ENCODE data around the gene TUT1. TPM values are rescaled to one million over a fixed set of nuclear protein-coding genes. Genes with fewer than 3 reads are reported as not detected.

Gene TUT1
- polyA plus RNA-seq, 1 experiment, result 9.9 TPM

DNA sequence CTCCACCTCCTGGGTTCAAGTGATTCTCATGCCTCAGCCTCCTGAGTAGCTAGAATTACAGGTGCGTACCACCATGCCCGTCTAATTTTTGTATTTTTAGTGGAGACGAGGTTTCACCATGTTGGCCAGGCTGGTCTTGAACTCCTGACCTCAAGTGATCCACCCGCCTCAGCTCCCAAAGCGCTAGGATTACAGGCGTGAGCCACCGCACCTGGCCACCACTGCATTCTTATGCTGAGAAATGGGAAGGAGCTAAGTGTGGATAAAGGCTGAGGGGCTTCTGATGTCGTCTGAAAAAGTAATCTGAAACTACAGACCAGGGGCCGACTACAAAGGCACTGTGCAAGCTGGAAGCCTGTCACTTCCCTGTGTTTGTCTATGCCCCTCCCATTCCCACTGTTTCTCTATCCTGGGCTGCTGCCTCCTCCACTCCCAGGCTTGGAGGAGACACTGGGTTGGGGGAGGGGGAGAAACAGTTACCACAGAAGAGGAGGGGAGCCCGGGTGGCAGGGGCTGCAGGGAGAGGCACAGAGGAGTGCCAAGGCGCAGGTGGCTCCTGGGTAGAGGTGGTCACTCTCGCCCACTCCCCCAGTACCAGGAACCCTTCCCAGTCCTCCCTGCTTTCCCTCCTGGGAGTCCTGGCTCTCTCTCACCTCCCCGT is 13.3 kb upstream of the TUT1 start:
- DNase-seq (ENCODE audit: low read depth), result no peak
- H3K27me3 ChIP-seq (ENCODE audit: control insufficient read depth, insufficient read depth, low read length), result no peaks in the 10 kb centered on the region
- ChIA-PET POLR2A (no interaction called here), CTCF (interaction anchor here (0.9 kb wide), 1 partner anchor 180 kb away, joined by 3 read pairs; no protein-coding TSS in a partner anchor)
- no peak overlapping the region for H3K4me3 ChIP-seq (ENCODE audit: low read depth, low read length)
- no peak for TF ChIP-seq CTCF (IDR thresholded peaks at IDR 0.05; ENCODE audit: insufficient read depth, low read depth, low read length)
- H3K36me3 ChIP-seq (ENCODE audit: control insufficient read depth, insufficient read depth, low read length), result peaks cover 12% of the 10 kb centered on the region

DNA sequence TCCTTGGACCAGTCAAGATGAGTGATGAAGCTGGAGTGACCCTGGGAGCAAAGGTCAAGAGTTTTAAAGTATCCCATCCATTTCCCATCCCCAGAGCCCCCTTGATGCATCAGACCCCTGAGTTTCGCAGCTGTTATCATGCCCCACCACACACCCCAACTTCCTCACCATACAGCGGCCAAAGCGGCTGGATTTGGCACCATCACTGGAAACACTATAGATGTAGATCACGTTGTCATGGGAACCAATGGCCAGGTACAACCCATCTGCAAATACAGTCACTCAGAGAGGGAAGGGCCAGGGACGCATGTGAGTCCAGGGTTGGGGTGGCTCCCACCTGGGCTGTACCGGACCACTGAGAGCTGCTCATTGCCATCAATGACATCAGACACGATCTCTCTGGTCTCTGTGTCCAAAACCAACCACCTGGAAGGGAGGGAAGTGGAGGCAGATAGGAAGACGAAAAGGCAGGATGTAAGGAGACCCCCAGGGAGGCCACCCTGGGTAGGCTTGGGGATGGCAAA is 12.5 kb upstream of the TUT1 start:
- Histone ChIP-seq H3K27me3 (ENCODE audit: control insufficient read depth, insufficient read depth, low read length) (no peaks in the 10 kb centered on the region), H3K36me3 (ENCODE audit: control insufficient read depth, insufficient read depth, low read length) (peaks cover 12% of the 10 kb centered on the region), H3K4me3 (ENCODE audit: low read depth, low read length) (no peak overlapping the region)
- no peak for DNase-seq (ENCODE audit: low read depth)
- CTCF ChIA-PET, result interaction anchor here (0.8 to 1.4 kb wide), 3 partner anchors 12 to 209 kb away, joined by 3 to 4 read pairs (median 3); partner anchors contain the start of gene TUT1
- TF ChIP-seq CTCF (IDR thresholded peaks at IDR 0.05; ENCODE audit: insufficient read depth, low read depth, low read length), result no peak
- POLR2A ChIA-PET, result no interaction called here

DNA sequence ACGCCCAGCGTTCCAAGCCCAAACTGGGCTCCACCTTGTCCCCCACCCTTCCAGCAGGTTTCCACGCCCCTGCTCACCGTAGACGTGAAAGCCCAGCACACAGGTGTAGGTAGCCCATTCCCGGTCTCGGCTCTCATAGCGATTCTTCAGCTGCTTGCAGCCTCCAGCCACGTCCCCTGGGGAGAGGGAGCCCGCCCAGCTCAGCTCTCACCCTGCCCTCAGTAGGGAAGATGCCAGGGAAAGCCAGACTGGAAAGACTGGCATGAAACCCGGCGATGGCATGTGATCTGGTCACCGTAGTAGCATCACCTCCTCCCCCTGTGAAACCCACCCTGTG is 11.7 kb upstream of the TUT1 start:
- Histone ChIP-seq H3K27me3 (ENCODE audit: control insufficient read depth, insufficient read depth, low read length) (no peaks in the 10 kb centered on the region), H3K4me3 (ENCODE audit: low read depth, low read length) (no peak overlapping the region), H3K36me3 (ENCODE audit: control insufficient read depth, insufficient read depth, low read length) (peaks cover 9% of the 10 kb centered on the region)
- CTCF ChIA-PET, result interaction anchor here (0.8 to 1.4 kb wide), 3 partner anchors 9 to 208 kb away, joined by 3 to 4 read pairs (median 3); no protein-coding TSS in a partner anchor
- TF ChIP-seq CTCF (IDR thresholded peaks at IDR 0.05; ENCODE audit: insufficient read depth, low read depth, low read length), result no peak
- DNase-seq (ENCODE audit: low read depth), result no peak
- POLR2A ChIA-PET, result no interaction called here

GRCh38 chr11:62602141-62603071 is 11.1 kb upstream of the TUT1 start:
- Histone ChIP-seq H3K36me3 (ENCODE audit: control insufficient read depth, insufficient read depth, low read length) (peaks cover 15% of the 10 kb centered on the region), H3K27me3 (ENCODE audit: control insufficient read depth, insufficient read depth, low read length) (no peaks in the 10 kb centered on the region), H3K4me3 (ENCODE audit: low read depth, low read length) (peak overlapping the region; percentile 96)
- no peak for DNase-seq (ENCODE audit: low read depth)
- ChIA-PET POLR2A (interaction anchor here (0.6 to 1.5 kb wide), 4 partner anchors 9 to 63 kb away, joined by 3 to 16 read pairs (median 5); partner anchors contain the start of genes C11orf98, CSKMT and TUT1), CTCF (interaction anchor here (0.8 to 1.7 kb wide), 7 partner anchors 9 to 207 kb away, joined by 3 to 12 read pairs (median 5); partner anchors contain the start of gene TUT1)
- no peak for TF ChIP-seq CTCF (IDR thresholded peaks at IDR 0.05; ENCODE audit: insufficient read depth, low read depth, low read length)
